HG03025 (cell line): Measurements from ENCODE around the gene PTMS.

Source experiments
- ATAC-seq: cut with Tn5 transposase; IDR thresholded peaks from one replicate; pipeline ENCODE4 v1.9.1; 2021; ENCODE audit warnings: mild to moderate bottlenecking, moderate library complexity; ENCODE audit not compliant: unreplicated experiment, low FRiP score

Gene PTMS

DNA sequence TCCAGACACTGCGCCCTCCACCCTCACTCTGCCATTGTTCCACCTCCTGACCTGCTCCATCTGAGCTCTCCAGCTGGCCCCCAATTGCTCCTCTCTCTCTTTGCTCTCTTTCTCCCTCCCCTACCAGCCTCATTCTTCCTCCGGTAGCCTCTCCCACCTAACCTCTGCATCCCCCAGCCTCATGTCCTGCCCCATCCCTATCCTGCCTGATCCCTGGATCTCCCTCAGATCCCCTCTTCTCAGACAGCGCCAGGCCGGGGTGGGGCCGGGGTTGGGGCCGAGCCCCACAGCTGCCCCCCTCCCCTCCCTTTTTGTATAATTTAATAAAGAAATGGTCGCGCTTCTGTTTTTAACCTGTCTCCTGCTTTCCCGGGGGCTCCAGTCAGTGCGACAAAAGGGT lies 4.4 kb downstream of the PTMS start:
- no peak for ATAC-seq

DNA sequence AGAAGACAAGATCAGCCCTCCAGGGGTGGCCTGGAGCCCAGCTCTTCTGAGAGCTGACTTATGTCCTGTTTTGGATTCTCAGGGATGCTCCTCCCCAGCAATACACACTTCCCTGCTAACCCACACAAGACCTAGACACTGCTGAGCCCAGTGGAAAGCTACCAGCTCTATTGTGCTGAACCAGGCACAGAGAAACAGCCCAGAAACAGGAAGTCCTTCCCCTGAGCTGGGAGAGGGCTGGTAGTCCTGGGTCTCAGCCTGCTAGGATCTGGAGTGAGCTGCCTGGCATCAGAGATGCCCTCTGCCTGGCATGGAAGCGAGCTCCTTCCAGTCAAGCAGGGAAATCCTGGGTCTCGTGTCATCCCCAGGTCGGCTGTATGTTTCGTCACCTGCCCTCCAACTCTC lies 4.9 kb downstream of the PTMS start:
- no peak for ATAC-seq

DNA sequence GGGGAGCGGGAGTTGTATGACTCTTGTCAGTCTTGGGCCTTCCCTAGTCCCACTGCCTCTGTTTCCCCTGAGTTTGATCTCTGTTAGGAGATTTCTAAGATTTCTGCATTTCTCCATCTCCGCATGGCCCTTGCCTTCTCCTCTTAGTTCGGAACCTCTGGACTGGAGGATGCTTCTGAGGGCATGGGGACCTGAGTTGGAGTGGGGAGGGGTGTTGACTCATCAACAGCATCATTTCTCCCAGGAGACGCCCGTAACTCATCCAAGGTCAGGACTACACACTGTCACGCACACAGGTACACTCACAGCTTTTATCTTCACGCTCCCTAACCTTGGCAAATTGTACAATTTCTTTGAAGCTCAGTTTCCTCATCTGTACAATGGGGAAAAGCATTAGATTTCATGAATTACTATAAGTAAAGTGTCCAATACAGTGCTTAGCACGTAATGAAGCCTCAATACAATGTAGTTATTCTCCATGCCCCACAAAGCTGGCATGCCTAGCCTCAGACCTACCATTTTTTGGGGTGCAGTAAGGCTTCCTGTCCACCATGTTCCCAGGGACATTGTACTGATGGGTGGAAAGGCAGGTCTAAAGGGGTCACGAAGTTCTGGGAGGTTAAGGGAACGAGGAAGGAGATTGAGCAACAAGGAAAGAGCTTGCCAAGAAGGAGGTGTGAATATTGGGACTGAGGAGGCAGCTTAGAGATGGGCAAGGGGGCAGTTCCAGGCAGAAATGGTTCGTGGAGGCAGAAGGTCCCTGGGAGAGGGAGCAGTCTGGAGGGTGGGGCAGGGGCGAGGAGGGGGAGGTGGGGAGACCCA lies 5.6 kb downstream of the PTMS start:
- no peak for ATAC-seq

DNA sequence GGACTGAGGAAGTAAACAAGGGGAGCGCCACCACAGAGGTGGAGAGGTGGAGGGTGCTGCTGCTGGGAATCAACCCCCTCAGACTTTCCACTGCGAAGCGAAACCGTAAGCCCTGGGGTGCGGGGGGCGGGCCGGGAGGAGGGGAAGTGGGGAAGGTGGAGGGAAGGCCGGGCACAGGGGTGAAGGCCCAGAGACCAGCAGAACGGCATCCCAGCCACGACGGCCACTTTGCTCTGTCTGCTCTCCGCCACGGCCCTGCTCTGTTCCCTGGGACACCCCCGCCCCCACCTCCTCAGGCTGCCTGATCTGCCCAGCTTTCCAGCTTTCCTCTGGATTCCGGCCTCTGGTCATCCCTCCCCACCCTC lies 6.2 kb downstream of the PTMS start, which contains the start of gene LAG3:
Gene LAG3, plus strand, starts transcription at position 190 of the 365 bp plus-strand sequence. CDS start 333 bp downstream, outside the sequence.
- ATAC-seq: no peak

DNA sequence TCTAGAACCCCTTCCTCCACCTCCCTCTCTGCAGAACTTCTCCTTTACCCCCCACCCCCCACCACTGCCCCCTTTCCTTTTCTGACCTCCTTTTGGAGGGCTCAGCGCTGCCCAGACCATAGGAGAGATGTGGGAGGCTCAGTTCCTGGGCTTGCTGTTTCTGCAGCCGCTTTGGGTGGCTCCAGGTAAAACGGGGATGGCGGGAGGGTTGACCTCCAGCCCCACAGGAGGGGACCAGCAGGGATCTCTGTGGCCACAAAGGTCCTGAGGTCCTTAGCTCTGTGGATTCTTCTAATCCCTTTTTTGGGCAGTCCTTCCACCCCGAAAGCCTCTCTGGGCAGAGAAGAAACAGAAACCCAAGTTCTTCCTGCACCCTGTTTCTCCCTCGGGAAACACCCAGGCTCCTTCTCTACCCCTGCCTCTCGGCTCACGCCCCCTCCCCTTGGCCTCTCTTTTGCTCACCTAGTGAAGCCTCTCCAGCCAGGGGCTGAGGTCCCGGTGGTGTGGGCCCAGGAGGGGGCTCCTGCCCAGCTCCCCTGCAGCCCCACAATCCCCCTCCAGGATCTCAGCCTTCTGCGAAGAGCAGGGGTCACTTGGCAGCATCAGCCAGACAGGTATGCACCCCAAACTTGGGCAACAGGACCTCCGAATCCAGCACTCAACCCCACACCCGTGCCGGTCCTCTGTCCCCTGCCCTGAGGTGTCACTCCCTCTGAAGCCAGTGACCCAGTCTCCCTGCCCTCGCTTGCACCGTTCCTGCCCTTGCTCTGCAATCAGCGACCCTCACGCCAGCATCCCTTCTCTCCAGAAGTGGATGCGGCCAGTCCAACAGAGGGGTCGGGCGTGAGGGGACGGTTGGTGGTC lies 6.8 kb downstream of the PTMS start:
- no peak for ATAC-seq

DNA sequence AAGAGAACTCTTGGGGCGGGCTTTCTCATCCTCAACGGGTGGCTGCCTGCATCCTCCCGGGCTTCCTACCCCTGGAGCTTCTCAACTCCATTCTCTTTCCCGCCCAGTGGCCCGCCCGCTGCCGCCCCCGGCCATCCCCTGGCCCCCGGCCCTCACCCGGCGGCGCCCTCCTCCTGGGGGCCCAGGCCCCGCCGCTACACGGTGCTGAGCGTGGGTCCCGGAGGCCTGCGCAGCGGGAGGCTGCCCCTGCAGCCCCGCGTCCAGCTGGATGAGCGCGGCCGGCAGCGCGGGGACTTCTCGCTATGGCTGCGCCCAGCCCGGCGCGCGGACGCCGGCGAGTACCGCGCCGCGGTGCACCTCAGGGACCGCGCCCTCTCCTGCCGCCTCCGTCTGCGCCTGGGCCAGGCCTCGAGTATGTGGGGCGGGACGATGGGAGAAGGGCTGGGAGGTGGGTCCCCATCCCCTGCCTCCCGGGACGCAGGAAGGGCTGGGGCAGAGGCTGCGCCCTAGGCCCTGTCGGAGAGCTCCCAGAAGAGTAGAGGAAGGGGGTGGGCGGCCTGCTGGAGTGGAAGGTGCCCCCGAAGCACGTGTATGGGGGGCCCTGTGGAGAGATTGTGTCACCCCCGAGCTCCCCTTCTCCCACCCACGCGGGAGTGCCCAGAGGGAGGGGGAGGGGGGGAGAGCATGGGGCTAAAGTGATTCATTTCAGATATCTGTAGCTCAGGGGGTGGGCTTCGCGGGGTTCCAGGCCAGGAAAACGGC lies 7.6 kb downstream of the PTMS start:
- no peak for ATAC-seq

DNA sequence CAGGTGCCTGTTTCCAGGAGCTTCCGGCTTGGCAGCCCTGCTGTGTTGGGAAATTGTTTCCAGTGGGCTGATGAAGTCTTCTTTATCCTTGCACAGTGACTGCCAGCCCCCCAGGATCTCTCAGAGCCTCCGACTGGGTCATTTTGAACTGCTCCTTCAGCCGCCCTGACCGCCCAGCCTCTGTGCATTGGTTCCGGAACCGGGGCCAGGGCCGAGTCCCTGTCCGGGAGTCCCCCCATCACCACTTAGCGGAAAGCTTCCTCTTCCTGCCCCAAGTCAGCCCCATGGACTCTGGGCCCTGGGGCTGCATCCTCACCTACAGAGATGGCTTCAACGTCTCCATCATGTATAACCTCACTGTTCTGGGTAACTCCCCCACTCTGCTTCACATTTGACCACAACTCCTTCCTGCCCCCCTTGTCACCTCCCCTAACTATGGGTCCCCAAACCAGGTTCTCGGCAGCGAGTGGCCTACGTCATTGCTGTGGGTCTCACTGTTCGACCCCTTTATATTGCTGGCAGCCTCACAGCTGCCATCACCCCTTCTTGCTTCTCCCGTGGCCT lies 8.4 kb downstream of the PTMS start:
- no peak for ATAC-seq

DNA sequence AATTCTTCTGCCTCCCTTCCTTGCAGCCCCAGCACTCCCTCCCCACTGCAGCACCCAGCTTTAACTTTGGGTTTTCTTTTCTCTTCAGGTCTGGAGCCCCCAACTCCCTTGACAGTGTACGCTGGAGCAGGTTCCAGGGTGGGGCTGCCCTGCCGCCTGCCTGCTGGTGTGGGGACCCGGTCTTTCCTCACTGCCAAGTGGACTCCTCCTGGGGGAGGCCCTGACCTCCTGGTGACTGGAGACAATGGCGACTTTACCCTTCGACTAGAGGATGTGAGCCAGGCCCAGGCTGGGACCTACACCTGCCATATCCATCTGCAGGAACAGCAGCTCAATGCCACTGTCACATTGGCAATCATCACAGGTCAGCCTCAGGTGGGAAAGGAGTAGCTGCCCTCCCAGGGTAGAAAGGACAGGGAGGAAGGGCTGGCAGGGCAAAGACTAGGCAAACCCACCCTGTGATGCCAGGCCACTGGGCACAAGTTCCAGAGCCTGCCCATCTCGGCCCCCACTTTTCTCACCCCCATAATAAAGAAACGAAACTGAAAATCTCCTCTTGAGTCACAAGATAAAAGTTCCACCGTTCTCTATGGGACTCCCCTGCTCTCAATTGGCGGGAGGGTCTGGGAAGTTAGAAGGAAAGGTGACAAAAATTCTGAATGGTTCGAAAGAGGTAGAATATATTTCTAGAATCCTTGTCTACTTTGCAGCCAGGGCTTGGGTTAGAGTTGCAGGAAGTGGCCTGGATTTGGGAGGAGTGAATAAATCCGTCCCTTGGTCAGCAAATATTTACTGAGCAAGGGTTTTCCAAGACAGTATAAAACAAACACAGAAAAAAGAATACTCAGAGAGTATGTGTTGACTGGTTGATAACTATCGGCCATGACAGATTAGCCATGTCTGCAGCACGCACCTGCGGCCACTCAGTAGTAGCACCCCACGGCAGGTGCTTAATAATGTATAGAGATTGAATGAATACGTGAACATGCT lies 9.3 kb downstream of the PTMS start:
- no peak for ATAC-seq

DNA sequence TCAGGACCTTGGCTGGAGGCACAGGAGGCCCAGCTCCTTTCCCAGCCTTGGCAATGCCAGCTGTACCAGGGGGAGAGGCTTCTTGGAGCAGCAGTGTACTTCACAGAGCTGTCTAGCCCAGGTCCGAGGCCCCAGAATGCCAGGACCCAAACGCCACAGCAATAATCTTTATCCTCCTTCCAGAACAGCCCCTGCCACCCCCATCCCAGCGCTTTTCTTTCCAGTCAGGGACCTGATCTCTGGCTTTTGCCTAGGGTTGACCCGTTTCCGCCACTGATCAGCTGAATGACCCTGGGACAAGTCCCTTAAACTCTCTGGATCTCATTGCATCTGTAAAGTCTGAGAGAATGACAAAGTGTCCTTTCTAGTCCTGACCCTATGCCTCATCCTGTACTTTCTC lies 11.2 kb downstream of the PTMS start:
- ATAC-seq: no peak

DNA sequence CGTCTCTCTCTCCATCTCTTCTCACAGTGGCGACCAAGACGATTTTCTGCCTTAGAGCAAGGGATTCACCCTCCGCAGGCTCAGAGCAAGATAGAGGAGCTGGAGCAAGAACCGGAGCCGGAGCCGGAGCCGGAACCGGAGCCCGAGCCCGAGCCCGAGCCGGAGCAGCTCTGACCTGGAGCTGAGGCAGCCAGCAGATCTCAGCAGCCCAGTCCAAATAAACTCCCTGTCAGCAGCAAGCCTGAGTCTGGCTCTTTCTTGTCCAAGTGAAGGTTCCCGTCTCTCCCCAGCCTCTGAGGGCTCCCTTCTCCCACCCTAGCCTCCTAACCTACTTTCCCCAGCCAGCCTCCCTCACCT lies 12.0 kb downstream of the PTMS start:
- ATAC-seq: no peak

DNA sequence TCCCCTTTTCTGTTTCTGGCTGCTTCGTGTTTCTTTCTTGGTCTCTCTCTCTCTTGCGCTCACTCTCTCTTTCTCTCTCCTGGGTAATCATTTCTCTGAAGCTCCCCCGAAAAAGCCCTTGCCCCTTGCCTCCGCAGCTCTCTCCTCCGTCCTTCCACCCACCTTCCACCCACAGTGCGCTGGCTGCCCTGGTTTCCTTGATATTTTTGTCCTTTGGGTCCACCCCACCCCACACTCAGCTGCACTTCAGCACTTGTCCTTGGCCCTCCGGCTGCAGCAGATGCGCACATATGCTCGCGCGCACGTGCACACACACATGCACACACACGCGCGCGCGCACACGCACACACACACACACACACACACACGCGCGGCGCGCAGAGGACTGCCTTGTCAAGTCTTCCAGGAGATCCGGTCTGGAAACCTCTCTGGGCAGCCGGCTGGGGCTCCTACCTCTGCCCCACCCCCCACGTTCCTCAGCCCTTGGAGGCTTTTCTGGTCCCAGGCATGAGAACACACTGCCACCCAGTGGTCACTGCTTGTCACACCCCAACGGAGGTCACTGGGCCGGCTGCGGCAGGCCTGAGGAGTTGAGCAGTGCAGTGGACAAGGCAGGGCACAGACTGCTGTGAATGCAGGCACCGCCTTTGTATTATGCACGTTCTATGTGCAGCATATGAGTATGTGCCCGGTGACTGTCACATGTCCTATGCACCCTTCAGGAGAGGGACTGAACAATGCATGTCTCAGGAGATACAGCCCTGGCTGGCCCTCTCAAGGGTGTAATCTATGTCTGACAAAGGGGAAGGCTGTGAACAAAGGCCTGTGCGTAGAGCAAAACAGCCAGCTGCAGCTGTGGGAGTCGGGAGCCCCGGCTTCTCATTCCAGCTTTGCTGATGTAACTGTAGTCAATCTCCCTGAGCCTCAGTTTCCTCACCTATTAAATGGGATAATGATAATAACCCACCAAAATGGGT lies 12.7 kb downstream of the PTMS start:
- ATAC-seq: no peak

DNA sequence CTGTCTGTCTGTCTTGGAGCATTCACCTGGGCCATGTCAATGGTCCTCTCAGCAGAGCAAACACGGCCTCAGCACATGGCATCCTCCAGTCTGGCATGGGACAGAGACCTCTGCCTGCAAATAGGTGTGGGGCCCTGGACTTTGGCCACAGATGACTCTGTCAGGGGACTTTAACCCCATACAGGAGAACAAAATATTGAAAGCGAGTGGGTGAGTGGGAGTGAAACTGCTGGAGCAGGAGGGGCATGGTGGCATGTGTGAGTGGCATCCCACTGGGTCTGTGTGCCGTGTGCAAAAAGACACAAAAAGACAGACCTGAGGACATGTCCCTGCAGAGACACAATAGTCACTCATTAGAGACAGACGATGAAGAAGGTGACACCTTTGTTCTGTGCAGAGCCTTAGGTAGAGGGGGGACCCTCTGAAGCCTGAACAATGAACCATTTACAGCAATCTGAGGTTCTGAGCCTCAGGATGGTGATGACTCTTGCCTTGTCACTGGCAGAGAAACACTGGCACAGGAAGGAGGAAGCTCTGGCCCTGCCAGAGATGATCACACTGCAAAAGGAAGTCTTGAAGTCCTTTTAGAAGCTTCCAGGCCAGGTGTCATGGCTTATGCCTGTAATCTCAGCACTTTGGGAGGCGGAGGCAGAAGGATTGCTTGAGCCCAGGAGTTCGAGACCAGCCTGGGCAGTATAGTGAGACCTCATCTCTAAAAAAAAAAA lies 13.7 kb downstream of the PTMS start:
- ATAC-seq: no peak

DNA sequence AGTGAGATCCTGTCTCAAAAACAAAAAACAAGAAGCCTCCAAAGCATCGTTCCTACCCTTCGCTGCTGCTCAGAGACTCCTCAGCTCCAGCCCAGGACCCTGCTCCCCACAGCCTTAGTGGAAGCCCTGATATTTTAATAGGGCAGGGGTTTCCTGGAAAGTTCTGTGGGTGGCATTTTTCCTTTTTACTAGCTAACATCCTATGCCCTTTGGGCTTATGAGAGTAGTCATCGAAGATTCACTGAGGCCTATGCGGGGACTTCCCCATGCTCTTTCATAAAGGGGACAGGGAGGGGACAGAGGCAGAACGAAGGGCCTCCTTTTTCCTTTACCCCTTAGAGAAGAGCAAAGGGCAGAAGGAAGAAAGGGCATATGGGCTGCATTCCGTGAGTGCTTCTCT lies 14.4 kb downstream of the PTMS start:
- ATAC-seq: no peak

DNA sequence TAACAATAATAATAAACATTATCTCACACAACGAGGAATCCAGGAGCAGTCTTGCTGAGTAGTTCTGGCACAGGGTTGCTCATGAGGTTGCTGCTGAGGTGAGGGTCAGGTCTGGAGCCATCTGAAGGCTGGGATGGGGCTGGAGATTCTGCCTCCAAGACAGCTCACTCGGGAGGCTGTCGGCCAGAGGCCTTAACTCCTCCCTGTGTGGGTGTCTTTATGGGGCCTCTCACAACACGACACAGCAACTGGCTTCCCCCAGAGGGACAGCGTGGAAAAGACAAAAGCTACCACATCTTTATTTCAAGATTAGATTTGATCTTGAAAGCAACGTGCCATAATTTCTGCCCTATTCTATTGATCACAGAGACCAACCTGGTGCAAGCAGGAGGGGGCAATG lies 16.0 kb downstream of the PTMS start:
- ATAC-seq: no peak

DNA sequence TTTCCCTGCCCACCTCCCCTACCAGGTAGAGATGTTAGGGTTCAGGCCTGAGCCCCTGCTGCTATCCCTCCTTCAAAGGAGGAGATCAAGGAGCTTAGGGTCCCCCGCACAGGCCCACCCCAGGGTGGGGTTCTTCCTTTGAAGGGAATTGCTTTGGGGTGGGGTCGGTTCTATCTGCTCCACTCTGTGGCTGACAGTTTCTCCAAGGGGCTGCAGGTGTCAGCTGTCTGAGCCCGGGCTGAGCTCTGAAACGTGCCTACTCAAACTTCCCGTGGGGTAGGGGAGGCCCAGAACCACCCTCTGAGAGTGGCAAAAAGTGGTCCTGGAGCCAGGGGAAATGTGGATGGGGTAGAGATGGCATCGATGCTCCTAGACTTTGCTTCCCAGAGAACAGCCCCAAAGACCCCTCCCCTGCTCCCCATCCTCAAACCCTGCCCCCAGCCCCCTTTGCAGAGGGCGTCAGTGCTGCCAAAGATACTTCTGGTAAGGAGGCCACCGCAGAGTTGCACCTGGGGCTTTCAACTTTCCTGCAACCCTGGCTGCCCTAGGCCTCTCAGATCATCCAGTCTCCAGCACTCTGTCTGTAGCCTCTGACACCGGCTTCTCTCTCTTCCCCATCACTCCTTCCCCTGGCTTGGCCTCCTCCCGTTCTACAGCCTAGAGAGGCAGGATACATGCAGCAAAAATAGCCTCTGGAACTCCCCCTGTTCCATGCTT lies 16.8 kb downstream of the PTMS start:
- no peak for ATAC-seq

DNA sequence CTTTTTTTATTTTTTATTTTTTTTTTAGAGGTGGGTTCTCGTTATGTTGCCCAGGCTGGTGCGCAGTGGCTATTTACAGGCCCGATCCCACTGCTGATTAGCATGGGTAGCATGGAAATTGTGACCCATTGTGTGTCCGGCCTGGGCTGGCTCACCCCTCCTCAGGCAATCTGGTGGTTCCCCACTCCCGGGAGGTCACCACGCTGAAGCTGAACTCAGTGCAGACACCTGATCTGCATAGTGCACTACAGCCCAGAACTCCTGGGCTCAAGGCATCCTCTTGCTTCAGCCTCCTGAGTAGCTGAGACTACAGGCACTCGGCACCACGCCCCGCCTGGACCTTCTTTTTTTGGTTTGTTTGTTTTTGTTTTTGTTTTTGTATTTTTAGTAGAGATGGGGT lies 17.7 kb downstream of the PTMS start:
- ATAC-seq: no peak

DNA sequence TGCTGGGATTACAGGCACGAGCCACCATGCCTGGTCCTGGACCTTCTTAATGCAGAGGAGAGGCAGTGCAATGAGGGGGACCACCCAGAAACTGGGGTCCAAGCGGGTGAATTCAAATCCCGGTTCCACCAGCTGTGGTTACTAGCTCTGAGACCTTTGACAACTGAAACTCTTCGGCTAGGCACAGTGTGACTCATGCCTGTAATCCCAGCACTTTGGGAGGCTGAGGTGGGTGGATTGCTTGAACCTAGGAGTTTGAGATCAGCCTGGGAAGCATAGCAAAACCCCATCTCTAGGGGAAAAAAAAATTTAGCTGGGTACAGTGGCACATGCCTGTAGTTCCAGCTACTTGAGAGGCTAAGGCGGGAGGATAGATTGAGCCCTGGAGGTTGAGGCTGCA lies 18.1 kb downstream of the PTMS start:
- no peak for ATAC-seq
